DMS153 treated with DMSO at 0.1 percent for 48 hours (cell line): Measurements from ENCODE around the gene RFPL3.
"Not testable (repeated sequence)": the region's sequence is repeated elsewhere in the genome, so short reads cannot be mapped to it uniquely, and the experiment has no call there.

Experiments
- DNase-seq: peaks from one replicate; lab custom pipeline; 2025; ENCODE audit not compliant: unreplicated experiment; lab: John Stamatoyannopoulos, UW

The RFPL3 gene

DNA sequence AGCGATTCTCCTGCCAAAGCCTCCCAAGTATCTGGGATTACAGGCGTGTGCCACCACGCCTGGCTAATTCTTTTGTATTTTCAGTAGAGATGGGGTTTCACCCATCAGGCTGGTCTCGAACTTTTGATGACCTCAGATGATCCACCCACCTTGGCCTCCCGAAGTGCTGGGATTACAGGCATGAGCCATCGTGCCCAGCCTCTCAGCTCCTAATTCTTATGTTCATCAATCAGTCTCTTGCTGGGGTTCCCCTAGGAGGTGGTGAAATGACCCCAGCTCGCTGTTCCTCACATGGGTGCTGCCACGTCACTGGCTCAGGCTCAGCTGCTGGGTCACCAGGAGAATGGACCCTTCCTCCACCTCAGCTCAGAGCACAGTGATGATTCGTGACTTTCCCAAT, at the start of gene RFPL3:
RFPL3 (plus strand) TSS at position 301 of the 400 bp plus-strand sequence. CDS start 205 bp downstream, outside the sequence.
- DNase-seq = not testable (repeated sequence)

- DNase-seq = no peak
Observed at GRCh38 chr22:32308191-32308590, 49.5 kb upstream of the RFPL3 start.

GRCh38 chr22:32308934-32309333, 48.7 kb upstream of the RFPL3 start:
- no peak for DNase-seq

DNA sequence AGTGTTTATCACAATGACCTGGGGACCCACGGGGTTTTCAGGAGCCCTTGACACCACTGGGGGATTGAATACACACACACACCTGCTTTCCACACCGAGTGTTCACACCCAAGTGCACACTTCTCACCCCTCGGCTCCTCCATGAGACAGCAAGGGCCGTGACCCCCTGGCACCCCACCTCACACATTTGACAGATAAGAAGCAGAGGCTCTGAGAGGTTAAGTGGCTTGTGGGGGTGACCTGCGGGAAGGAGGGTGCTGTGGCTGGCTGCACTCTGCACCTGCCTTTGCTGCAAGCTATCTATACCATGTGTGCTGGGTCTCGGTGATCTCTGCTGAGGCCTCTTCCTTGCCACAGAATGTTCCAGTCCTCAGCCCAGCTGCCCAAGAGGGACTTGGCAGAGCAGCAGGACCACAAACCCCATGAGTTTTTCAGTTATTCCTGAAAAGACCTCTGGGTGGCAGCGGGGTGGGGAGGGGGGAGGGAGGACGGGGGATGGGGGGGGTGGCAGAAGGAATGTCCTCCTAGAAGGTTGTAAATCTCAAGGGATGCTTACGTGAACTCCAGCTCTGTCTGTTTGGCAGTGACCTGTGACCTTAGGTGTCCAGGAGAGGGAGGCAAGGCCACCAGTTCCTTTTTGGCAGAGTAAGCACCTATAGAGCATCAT, 47.9 kb upstream of the RFPL3 start:
- DNase-seq = no peak

DNA sequence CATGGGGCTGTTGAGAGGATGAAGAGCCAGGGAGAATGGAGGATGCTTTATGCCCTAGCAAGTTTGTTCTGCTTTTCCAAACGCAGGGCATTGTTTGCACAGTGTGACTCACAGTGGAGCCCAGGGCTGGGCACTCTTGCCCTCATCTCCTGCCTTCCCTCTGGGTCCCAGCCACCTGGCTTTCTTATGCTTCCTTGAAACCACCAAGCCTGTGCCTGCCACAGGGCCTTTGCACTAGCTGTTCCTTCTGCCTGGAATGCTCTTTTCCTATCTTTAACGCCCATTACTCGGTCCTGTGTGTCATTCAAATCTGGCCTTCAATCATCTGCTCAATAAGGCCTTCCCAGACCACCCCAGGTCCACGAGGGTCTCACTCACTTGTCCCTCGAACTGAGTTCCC, 46.9 kb upstream of the RFPL3 start:
- no peak for DNase-seq

DNA sequence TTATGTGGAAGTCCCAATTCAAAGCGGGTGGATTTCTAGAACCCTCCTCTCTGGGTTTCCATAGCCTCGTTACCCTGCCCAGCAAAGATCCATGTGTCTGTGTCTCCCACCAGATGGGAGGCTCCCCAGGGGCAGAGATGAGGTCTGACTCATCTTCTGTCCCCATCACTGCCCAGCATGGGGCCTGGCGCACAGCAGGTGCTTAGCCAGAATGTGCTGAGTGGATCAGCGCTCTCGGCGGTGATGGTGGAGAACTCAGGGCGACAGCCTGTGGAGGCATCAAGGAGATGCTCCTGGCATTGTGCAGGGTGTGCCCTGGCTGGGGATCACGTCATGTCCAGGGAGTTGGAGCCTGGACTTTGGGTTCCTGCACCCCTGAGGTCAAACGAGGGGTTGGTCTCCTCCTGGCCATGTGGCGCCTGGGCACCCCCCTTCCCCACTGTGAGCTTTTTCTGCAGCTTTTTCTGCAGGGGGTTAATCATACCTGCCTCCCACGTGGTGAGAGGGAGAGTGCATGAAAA, 46.1 kb upstream of the RFPL3 start:
- no peak for DNase-seq

- DNase-seq = no peak
Observed at GRCh38 chr22:32312748-32313147, 44.9 kb upstream of the RFPL3 start.

- no peak for DNase-seq
Observed at GRCh38 chr22:32313532-32313931, 44.1 kb upstream of the RFPL3 start.

DNA sequence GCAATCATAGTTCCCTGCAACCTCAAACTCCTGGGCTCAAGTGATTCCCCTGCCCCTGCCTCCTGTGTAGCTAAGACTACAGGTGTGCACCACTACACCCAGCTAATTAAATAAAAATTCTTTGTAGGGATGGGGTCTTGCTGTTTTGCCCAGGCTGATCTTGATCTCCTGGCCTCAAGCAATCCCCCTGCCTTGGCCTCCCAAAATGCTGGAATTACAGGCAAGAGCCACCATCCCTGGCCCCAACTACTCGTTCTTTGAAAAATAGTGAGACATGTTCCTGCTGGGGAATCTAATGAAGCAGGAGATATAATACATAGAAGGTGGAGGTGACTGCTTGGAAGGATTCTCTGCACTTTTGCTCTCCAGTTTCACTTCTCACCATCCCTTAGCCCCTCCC, 40.1 kb upstream of the RFPL3 start:
- no peak for DNase-seq

GRCh38 chr22:32318361-32318760, 39.3 kb upstream of the RFPL3 start:
- no peak for DNase-seq

- DNase-seq = no peak
Observed at GRCh38 chr22:32319861-32320406, 37.7 kb upstream of the RFPL3 start.

GRCh38 chr22:32322986-32323385, 34.7 kb upstream of the RFPL3 start:
- DNase-seq = no peak

GRCh38 chr22:32323513-32324164, 34.0 kb upstream of the RFPL3 start:
- no peak for DNase-seq

DNA sequence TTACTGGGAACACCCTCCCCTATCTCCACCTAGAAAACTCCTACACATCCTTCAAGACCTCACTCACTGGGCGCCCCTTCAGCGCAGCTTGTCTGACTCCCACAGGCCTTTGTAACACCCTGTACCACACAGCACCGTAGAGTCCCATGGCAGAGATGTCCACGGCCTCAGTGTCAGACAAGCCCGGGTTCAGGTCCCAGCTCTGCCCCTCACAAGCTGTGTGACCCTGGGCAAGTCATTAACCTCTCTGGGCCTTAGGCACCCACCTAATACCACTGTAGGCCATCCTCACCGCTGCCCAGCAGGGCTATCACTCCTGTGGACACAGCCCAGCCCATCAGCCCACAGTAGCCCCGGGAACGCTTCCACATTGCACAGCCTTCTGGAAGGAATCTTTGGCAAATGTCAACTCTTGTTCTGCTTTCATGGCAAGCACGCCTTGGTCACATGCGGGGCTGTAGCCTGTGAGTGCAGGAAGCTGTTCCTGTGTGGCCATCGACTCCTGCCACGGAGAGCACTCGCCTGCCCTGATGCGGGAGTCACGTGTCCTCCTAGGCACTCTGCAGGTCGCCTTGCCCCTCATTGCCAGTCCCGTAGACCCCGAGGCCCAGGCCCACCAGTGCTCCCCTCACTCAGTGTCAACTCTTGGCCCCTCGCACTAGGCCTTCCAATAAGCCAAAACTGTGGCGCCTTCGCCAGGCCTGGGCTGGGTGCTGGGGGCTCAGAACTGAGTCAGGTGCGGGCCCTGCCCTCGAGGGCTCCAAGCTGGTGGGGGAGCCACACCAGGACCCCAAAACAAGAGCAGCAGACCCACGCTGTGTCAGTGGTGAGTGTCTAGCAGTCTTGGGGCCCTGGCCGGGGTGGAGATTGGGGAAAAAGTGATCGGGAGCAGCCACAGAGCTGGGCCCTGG, 32.9 kb upstream of the RFPL3 start:
- DNase-seq = no peak

GRCh38 chr22:32325416-32325801, 32.3 kb upstream of the RFPL3 start:
- DNase-seq = no peak

GRCh38 chr22:32325811-32326237, 31.8 kb upstream of the RFPL3 start:
- DNase-seq = no peak

GRCh38 chr22:32326647-32327046, 31.0 kb upstream of the RFPL3 start:
- DNase-seq = no peak

- no peak for DNase-seq
Observed at GRCh38 chr22:32327066-32327465, 30.6 kb upstream of the RFPL3 start.

- no peak for DNase-seq
Observed at GRCh38 chr22:32327596-32328171, 30.0 kb upstream of the RFPL3 start.

DNA sequence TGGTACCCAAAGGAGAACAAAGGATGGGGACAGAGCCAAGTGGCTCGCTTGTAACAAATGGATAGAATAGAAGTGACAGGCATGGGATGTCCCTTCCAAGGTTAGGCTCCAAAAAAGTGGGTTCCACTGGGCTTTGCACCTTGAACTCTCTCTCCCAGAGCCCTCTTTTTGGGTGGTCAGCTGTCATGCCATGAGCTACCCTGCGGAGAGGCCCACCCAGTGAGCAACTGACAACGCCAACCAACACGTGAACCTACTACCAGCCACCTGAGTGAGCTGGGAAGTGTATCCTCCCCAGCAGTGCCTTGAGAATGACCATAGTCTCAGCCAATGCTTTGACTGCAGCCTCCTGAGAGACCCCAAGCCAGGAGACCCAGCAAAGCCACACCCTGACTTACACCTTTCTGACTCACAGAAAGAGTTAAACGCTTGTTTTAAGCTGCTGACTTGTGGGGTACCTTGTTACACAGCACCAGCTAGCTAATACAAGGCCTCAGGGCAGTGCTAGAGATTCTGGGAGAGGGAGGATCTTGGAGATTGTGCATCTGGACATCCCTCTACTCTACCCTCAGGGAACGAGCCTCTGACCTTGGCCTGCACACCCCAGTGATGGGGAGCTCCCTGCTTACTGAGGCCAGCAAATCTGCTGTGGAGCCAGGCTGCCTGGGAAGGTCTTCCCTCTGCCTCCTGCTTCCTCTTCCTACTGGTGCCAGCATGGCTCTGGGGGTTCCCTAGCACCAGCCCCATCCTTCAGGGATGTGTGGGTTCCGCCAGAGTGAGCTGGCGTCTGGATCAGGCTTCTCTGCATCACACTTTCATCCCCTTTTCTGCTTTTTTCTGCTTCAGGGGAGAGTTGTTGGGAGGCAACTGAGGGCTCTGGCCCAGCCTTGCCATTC, 29.1 kb upstream of the RFPL3 start:
- no peak for DNase-seq
